NK-92 treated with Interleukin-12 subunit alpha and Interleukin-12 subunit beta, amount 100 ng/mL, for 24 hours (cell line): ENCODE data around the gene BRSK2.

Experiments
- DNase-seq: peaks from one replicate; lab custom pipeline; 2025; lab: John Stamatoyannopoulos, UW

BRSK2 gene

DNA sequence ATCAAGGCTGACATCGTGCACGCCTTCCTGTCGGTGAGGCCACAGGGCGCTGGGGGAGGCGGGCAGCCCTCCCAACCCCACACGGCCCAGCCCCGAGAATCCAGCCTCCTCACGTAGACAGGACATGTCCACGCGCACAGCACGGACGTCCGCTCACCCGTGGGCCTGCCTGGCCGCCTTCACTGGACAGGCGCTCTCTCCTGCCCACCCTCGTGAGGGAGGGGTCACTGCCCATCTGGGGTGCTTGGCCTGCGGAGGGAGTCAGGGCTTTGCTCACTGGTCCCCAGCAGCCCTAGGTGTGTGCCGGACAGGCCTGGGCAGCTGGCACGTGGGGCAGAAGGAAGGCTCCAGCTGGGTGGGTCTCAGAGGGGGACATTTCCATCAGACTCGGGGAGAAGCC lies 64.8 kb downstream of the BRSK2 start:
- no peak for DNase-seq

DNA sequence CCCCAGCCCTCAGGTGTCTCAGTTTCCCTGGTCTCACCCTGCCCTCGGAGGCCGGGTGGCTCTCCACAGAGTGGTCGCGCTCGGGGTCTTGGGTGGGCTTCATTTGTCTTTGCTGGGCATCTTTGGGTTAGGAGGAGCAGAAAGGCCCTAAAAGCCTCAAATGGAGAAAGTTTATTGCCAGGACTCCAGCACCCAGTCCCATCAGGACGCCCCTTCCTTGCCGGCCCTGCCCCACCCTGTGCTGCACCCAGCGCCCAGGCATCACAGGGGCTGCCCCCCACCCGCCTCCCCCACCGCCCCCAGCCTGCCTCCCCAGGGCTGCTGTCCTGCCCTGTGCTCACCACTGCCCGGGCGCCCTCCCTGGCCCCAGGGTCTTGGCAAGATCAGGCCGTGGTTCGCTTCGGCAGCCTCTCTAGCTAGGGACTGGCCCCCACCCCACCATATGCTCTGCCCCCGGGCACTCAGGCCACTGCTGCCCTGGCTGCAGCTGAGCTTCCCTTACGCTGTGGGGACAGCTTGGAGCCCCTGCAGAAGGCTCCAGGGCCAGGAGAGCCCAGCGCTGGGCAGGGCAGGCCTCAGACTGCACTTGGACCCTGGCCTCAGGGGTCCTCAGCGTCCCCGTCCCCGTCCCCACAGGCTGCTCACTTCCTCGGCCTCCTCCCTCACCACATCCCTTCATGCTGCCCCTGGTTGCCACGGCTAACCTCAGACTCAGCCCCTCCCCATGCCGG lies 65.5 kb downstream of the BRSK2 start:
- no peak for DNase-seq

DNA sequence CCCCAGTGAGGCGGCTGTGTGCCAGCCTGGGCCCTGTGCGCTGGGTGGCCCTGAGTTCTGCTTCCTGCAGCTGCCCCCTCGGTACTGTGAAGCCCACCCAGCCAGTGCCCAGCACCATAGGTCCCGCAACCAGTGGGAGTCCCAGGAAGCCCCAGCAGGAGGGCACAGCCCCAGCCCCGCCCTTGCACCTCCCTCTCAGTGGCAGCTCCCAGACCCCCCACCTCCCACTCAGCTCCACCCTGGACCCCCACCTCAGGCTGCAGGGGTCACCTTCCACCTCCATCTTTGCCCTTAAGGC lies 66.0 kb downstream of the BRSK2 start:
- DNase-seq, result no peak

DNA sequence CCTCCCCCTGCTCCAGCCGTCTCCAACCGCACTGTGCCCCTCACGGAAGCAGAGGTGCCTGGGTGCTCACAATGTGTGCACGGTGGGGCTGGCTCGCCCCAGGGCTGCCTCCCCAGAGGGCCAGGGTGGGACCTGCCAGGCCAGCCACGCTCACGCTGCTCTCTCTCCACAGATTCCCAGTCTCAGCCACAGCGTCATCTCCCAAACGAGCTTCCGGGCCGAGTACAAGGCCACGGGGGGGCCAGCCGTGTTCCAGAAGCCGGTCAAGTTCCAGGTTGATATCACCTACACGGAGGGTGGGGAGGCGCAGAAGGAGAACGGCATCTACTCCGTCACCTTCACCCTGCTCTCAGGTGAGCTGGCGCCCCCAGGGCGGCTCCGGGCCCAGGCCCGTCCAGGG lies 66.4 kb downstream of the BRSK2 start:
- DNase-seq, result no peak

DNA sequence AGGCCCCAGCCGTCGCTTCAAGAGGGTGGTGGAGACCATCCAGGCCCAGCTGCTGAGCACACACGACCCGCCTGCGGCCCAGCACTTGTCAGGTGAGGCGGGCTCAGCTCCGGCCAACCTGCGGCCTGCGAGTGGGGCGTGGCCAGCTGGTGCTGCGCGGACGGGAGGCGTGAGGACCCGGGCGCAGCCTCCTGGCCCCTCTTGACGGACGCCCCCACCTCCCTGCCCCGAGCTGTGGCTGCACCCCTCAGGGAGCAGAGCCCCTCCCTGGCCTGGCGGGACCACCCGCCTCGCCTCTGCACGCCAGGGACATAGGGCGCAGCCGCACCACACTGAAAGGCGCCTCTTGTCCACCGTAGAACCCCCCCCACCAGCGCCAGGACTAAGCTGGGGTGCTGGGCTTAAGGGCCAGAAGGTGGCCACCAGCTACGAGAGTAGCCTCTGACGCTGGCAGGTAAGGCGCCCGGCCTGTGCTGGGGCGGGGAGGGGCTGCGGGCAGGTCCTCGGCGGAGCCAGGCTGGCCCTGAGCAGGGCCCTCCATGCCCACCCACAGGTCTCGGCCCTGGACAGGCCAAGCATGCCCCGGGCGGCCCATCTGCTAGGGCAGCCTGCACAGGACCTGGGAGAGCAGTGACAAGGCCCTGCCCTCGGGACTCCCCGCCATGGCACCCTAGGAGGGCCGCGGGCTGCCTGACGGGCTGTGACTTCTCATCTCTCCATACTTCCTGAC lies 67.0 kb downstream of the BRSK2 start:
- DNase-seq, result no peak

DNA sequence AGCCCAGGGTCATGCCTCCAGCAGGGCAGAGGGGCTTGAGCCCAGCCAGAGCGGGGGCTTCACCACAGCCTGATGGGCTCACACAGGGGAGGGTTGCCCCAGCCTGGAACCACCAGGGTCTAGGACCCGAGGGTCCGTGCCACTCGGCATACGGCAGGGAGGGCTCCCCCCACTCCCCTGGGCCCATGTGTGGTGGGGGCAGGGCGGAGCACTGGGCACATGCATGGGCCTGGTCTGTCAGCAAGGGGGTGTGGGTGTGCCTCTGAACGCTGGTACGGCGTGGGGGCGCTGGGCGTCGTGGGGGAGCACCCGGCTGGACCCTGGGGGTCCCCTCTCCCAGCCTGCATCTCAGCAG lies 67.6 kb downstream of the BRSK2 start:
- no peak for DNase-seq

DNA sequence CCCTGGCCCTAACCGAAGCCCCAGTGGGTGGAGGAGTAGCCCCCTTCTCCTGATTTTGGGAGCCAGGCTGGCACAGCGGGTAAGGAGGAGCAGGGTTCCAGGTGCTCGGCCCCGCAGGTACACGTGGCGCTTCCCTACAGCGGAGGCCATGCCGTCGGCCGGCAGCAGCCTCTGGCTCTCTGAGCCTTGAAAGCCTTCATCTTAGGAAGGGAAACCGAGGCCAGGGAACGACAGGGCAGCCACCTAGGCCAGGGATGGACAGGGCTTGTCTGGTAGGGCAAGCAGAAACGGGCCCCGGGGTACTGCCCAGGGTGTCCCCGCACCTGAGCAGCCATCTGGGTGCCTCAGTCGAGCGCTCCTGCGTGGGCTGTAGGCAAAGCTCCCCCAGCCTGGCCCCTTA lies 68.1 kb downstream of the BRSK2 start:
- no peak for DNase-seq

DNA sequence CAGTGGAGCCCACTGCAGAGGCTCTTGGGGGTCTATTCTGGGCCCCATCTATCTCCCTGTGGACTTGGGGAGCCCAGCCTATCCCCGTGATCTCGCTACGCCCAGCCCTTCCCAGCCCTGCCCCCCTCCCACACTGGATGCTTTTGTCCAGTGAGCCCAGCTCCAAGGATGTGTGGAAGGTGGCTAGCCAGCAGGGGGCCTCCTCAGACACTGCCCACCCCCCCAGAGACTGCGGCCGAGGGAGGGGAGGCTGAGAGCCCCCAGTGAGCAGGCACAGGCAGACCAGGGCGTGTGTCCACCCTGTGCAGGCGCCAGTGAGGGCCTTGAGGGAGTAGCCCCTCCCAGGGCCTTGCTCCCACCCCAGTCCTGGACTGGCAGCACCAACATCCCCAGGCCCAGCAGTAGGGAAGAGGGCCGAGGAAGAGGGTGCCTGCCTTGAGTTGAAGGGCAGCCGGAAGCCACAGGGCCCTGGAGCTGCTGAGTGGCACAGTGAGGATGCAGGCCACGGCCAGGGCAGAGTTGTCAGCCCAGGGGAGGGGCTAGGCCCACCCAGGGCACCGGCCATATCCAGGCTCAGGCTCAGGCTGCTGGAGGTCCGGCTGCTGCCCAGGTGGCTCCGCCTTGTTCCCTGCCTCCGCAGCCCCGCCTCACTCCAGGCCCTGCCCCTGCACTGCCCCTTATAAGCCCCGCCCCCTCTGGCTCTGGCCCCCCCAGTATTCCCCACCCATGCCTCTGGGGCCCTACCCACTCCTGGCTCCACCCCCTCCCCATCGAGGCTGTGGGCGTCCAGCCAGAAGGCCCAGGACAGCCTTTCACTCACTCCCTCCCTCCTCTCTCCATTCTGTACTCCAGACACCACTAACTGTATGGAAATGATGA lies 68.8 kb downstream of the BRSK2 start:
- DNase-seq, result no peak

DNA sequence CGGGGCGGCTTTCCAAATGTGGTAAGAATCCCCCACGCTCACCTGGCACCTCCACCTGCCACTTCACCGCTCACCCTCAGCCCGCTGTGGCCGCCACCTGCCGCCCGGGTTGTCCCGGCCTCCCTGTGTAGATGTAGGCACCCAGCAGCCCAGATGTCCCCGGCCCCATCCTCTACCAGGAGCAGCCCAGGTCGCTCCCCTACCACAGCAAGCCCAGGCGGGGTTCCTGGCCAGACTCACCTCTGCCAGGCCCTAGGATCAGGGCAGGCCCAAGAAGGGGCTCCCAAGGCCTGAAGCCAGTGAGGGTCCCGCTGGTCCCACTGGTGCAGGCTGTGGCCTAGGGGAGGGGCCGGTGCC lies 69.5 kb downstream of the BRSK2 start:
- DNase-seq, result no peak

DNA sequence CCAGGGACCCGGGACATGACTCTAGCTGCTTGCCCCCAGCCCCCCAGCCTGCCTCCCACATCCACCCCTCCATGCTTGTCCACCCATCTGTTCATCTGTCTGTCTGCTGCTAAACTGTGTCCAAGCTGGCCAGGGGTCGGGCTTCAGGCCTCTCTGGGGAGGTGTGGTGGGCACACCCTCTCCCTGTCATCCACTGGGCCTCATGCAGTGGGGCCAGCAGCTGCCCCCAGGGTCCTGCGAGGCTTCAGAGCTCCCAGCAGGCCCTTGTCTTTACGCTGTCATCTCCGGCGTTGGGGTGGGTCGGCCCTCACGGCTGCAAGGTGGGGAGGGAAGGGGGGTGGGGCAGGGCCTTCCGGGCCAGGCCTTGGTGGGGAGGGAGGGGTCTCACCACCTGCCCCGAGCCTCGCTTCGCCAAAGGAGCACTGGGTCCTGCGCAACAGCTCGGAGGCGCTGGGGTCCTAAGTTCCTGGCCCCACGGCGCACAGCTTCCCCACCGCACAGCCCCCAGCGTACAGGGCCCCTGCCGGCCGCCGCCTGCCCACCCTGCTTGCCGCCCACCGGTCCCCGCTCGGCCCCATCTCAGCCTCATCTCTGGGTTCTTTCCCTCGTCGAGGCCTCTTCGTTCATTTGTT lies 70.1 kb downstream of the BRSK2 start:
- DNase-seq, result no peak

DNA sequence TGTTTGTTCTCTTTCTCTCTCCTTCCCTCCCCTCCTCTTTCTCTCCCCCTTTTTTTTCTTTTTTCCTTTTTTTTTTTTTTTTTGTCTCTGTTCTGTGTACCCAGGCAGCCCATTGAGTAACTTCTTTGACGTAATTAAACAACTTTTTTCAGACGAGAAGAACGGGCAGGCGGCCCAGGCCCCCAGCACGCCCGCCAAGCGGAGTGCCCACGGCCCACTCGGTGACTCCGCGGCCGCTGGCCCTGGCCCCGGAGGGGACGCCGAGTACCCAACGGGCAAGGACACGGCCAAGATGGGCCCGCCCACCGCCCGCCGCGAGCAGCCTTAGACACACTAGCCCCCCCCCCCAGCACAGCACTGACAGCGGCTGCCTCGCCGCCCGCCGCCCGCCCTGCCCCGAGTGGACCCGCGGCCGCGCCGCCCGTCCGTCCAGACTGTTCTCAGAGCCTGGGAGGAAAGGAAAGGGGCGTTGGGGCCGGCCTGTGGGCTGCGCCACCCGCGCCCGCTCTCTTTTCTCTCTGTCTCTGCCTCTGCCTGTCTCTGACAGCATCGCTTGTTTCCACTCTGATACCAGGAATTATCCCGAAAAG lies 70.8 kb downstream of the BRSK2 start:
- DNase-seq, result no peak

DNA sequence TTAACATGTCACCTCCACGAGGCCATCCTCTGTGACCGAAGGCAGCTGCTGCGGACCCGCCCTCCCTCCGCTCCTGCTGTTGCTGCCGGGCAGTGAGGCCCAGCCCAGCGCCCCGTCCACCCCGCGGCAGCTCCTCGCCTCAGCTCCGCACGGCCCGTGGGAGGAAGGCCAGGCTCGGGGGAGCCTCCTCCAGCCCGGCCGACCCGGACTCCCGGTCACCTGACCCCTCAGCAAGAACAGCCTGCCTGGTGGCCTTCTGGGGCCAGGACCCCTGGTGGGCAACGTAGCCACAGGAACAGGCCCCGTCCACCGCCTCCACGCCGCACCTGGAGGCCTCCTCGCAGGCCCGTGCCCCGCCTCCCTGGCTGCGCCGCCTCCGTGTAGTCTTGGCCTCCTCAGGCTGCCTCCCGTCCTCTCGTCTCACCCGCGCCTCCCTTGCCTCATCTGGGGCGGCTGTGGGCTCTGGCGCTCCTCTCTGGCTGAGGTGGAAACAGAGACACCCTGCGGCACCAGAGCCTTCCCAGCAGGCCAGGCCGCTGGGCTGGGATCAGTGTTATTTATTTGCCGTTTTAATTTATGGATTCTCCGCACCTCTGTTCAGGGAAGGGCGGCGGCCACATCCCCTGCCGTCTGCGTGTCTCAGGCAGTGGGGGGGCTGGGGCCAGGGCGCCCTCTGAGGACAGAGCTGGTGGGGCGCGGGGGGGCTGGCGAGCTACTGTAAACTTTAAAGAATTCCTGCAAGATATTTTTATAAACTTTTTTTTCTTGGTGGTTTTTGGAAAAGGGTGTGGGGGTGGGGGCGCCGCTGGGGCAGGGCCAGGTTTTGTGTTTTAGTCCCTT lies 71.5 kb downstream of the BRSK2 start:
- DNase-seq, result no peak

DNA sequence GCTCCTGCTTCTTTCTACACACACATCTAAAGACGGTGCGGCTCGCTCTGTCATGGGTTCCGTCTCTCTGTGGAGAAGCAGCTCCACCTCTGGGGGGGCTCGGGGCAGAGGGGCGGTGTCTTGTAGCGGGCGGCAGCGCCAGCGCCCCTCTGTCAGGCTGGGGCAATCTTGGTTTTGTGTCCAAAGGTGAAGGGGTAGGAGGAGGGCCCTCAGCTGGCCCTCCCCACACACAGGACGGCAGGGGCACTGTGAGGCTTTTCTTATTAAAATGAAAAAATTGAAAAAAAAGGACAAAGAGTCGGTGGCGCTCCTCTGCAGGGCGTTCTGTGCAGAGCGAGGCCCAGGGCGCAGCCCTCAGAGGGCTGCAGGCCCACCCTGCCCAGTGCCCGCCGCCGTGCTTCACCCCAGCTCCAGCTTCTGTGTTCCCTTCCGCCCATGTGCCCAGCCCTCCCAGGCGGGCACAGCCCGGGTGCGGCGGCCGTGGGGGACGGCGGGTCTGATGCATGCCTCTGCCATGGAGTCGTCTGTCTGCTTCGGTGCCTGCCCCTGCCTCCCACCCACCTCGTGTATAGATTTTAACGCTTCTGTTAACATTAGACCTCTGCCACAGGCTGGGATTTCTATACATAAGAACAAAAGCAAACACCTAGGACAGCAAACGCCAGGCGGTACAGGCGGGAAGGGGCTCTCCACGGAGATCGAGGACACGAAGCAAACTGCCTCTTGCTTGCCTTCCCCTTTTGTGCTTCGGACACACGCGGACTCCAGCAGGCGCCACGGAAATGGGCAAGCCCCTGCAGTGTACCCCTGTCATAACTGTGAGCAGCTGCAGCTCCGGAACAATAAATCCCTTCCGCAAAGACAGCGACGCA lies 72.3 kb downstream of the BRSK2 start:
- DNase-seq, result no peak

DNA sequence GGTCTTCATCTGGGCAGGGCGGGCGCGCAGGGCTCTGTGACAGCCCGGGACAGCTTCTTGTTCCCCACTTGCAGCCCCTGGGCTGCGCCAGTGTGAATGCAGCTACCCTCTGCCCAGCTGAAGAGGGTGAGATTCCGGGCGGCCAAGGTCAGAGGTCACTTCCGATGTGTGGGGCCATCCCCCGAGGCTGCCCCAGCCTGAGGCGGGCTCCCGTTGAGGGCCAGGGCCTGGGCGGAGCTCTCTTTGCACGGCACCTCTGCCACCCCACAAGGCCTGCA lies 72.9 kb downstream of the BRSK2 start:
- no peak for DNase-seq

DNA sequence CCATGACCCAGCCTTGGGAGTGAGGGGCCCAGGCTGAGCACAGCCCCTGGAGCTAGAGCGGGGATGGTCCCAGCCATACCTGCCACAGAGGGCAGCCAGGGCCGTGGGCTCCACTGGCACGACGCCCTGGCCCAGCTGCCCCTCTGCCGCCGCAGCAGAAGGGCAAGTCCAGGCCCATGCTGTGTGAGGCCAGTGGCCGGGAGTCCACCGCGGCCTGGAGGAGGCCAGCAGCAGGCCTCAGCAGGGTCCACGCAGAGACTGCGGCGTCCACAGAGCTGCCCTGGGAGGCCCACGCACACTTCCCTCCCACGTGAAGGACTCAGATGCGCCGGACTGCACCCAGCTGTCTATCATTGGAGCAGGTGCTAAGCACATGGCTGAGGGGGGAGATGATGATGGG lies 73.3 kb downstream of the BRSK2 start:
- DNase-seq, result no peak

DNA sequence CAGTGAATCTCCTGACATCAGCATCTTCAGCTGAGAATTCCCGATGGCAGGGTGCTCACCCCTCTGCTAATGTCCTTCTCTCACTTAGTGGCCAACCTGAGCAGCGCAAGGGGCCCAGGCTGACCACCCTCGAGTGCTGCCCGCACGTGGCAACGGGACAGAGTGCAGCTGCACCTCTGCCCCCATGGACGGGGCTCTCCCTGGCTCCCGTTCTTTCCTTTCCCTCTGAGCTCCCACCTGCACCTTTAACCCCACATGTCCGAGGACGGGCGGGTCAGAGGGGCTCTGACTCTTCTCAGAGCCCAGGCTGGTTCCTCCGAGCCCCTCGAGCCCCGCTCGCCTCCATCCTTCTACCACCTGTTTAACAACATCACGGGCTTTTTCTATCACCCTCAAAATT lies 77.0 kb downstream of the BRSK2 start:
- no peak for DNase-seq

DNA sequence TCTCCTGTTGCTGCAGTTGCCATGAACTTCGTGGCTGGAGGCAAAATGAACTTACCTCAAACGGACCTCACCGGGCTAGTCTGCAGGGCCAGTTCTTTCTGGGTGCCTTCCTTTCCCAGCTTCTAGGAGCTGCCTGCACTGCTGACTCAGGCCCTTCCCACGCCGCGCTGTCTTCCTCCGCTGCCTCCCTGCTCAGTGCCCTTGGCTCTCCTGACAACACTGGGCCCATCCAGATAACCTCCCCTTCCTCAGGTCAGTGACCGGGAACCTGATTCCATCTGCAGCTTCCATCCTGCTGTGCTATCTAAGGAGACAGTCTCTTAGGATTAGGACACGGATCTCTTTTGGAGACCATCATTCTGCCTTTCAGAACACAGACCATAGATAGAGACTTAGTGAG lies 77.5 kb downstream of the BRSK2 start:
- DNase-seq, result no peak

DNA sequence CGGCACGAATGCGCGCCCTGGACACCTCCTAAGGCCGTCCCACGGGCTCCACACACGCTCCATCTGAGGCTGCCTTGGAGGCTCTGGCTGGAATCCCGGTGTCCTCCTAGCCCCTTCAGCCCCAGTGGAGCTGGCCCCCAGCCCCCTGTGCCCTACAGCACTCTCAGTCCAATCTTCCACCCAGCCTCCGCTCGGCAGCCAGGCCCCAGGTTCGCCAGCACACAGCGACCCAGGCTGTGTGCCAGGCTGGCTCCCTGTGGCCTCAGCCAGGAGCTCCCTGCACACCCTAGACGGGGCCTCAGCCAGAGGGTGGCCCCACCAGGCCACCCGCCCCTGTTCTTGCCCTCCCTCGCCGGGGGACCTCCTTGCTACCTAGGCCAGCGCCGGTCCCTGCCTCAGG lies 78.3 kb downstream of the BRSK2 start:
- DNase-seq, result no peak

DNA sequence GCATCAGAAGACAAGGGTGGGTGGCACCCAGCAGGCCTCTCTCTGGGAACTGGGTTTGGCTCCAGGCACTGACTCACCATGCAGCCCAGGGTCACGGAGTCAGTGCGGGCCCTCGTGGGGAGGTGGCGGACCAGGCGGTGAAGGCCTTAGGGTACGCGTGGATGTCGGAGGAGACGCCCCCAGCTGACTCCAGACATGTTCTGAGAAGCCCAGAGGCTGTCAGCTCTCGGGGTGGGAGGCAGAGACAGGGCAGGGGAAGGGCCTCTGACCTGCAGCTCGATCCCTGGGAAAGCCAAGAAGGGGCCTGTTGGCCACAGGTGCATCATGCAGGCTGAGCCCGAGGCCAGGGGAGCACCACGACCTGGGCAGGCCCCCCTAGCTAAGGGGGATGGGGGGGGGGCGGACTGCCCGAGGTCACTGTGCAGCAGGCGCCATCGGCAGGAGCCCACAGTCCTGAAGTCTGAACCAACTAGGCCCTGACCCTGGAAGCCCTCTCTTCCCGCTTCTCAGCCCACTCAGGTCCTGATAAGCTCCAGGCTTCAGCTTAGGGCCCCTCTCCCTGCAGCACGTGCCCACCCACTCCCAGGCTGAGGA lies 78.8 kb downstream of the BRSK2 start:
- no peak for DNase-seq

DNA sequence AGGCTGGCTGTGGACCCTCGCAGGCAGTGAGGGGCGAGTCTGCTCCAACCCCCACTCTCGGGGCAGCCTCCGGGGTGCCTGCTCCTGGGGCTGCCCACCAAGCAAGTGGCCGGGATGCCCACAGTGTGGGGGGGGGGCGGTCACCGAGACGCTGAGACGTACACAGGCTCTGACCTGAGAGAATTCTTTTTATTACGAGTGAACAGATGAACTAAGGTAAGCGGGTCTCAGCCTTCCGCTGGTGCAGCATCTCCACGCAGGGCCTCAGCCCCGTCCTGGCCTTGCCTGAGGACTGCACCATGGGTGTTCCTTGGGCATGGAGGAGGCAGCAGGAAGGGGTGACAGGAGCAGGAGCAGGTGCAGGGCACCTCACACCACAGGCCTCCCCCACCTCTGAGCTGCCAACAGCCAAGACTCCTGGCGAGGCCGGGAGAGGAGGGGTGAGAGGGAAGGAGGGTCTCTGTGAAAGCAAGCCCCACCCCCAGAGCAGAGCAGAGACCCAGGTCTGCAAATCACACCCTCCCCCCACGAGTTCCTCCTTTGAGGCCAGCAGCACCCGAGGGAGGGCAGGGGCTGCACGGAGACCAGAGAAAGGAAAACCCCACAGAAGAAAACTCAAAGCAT lies 79.7 kb downstream of the BRSK2 start:
- no peak for DNase-seq
